ENCODE data around the gene MRPS10. TPM values are rescaled to one million over a fixed set of nuclear protein-coding genes. Genes with fewer than 3 reads are reported as not detected.
A peak's percentile ranks its signal among the peaks of the same experiment; 100 is the strongest.

The MRPS10 gene
- total and polyA plus RNA-seq, 12 donors = 22.6 to 82.1 (median 58.2) TPM

DNA sequence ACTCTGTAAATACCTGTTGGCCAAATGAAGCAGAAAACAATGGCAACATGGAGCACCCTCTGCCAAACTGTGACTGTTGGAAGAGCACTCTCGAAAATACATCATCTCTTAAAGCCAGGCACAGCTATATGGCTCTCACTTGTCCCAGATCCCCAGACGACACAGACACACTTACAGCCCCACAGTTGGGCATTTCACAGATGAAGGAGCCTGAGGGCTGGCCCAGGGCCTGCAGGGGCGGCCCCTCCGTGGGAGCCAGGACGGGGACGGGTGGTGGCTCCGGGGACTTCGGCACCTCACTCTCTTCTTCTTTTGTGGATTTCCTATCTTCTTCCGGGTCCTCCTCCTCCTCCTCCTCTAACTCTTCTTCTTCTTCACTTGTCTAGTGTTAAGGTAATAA lies 18.4 kb upstream of the MRPS10 start:
- H3K36me3 ChIP-seq = peaks cover 0 to 55% (median 0%) of the 10 kb centered on the region in 9 donors
- peaks cover 0 to 5% (median 0%) of the 10 kb centered on the region in 9 donors for H3K4me1 ChIP-seq
- no peak for ATAC-seq
- WGBS, 2 donors = 83 to 90% methylated on average over 9 of the region's 9 CpGs
- TF ChIP-seq, protein P1, sequence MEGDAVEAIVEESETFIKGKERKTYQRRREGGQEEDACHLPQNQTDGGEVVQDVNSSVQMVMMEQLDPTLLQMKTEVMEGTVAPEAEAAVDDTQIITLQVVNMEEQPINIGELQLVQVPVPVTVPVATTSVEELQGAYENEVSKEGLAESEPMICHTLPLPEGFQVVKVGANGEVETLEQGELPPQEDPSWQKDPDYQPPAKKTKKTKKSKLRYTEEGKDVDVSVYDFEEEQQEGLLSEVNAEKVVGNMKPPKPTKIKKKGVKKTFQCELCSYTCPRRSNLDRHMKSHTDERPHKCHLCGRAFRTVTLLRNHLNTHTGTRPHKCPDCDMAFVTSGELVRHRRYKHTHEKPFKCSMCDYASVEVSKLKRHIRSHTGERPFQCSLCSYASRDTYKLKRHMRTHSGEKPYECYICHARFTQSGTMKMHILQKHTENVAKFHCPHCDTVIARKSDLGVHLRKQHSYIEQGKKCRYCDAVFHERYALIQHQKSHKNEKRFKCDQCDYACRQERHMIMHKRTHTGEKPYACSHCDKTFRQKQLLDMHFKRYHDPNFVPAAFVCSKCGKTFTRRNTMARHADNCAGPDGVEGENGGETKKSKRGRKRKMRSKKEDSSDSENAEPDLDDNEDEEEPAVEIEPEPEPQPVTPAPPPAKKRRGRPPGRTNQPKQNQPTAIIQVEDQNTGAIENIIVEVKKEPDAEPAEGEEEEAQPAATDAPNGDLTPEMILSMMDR (IDR thresholded peaks at IDR 0.05) = no peak
- no peaks in the 10 kb centered on the region for H3K27me3 ChIP-seq
- intact Hi-C loops (cut with DNase I) = no loop called here
- H3K27ac ChIP-seq = no peak overlapping the region
- no peaks in the 10 kb centered on the region for H3K9me3 ChIP-seq
- H3K4me3 ChIP-seq = no peak overlapping the region
- no peak for DNase-seq

DNA sequence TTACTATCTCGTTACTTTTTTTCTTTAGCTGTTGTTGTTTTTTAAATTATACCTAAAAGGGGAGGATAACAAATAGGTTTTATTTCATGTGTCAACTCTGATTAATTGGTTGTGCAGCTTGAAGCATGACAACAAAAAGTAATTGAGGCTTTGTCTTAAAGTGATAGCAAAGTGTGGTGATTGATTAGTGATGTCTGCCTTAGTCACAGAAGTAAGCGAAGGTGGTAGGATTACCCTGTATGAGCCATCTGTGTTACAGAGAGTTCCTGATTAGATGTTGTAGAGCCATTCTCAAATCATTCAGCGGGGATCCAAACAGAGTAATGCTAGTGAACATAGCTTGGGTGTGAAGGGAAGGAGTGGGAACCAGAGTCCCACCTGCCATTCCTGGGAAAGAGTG lies 14.4 kb upstream of the MRPS10 start:
- 93 to 95% methylated on average over 3 of the region's 3 CpGs for WGBS, 2 donors
- peaks cover 0 to 56% (median 0%) of the 10 kb centered on the region in 9 donors for H3K36me3 ChIP-seq

DNA sequence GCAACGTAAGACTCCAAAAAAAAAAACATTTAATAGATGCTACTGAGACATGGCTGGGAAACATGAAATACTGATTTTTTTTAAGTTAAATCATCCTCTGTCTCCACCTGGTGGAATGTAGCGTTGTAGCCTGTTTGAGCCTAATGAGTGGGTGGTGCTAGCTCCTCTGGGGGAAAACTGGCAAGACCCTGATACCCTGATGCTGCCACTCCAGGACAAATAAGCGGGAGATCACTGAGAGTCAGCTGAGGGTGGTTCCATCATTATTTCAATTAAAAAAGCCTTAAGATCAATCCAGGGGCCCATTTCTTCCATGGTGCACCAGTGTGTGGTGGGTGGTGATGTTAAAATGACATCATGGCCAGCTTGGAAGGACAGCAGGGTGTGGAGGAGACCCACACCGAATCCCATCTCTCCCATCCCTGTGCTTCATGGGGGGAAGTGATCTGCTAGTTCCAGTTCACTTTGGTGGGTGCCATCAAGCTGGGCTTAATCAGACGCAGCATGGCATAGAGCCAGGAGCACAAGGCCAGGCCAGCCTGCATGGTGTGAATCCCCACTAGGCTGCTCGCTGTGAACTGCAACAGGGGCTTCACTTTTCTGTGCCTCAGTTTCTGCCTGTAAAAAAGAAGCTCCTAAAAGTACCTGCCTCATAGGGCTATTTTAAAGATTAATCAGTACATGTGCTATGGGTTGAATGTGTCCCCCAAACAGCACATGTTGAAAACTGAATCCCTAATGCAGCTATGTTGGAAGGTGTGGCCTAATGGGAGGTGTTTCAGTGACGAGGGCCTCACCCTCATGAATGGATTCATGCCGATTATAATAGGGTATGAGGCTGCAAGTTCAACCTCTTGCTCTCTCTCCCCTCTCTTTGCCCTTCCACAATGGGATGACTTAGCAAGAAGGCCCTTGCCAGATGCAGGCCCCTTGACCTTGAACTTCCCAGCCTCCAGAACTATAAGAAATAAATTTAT lies 13.0 kb upstream of the MRPS10 start:
- intact Hi-C loops (cut with DNase I) = no loop called here
- DNase-seq = no peak
- H3K4me3 ChIP-seq = no peak overlapping the region
- WGBS, 2 donors = 73 to 84% methylated on average over 8 of the region's 8 CpGs
- TF ChIP-seq, protein P1 (IDR thresholded peaks at IDR 0.05) = peak in 4 of 9 donors; percentile 7 to 33 (median 12)
- no peaks in the 10 kb centered on the region for H3K9me3 ChIP-seq
- peak in 2 of 8 donors; percentile 7 to 18 for ATAC-seq
- H3K27me3 ChIP-seq = no peaks in the 10 kb centered on the region
- peaks cover 0 to 10% (median 0%) of the 10 kb centered on the region in 9 donors for H3K4me1 ChIP-seq
- H3K27ac ChIP-seq = no peak overlapping the region
- peaks cover 0 to 48% (median 0%) of the 10 kb centered on the region in 9 donors for H3K36me3 ChIP-seq

More for the DNA sequence above, 14.4 kb upstream of the MRPS10 start:
- no peaks in the 10 kb centered on the region for H3K9me3 ChIP-seq
- no peak overlapping the region for H3K4me3 ChIP-seq
- DNase-seq = no peak
- intact Hi-C loops (cut with DNase I) = no loop called here
- no peak overlapping the region for H3K27ac ChIP-seq
- ATAC-seq = no peak
- H3K4me1 ChIP-seq = peaks cover 0 to 4% (median 0%) of the 10 kb centered on the region in 9 donors
- TF ChIP-seq, protein P1 (IDR thresholded peaks at IDR 0.05) = no peak
- H3K27me3 ChIP-seq = no peaks in the 10 kb centered on the region

DNA sequence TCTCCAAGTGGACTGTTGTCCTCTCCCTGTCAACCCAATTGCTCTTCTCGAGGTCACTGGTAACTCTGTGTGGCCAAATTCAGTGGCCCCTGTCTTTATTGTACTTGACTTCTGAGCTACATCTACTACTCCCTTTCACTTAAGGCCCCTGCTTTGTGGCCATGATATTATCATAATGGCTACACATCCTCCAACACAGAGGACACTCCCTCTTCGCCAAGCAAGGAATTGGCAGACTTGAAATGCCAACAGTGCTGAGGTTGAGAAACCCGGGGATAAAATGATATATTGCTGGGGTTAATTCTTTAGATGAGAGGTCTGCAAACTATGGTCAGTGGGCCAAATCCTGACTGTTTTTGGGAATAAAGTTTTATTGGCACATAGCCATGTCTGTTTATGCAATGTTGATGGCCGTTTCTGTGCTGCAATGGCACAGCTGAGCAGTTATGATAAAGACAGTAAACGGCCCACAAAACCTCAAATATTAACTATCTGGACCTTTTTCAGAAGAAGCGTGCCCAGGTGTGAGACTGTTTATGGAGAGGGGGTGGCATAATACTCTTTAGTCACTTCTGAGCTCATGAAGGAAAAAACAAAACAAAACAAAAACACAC lies 12.0 kb upstream of the MRPS10 start:
- H3K36me3 ChIP-seq = peaks cover 0 to 43% (median 0%) of the 10 kb centered on the region in 9 donors
- no peak overlapping the region for H3K4me3 ChIP-seq
- DNase-seq (no peak), ATAC-seq (no peak)
- H3K4me1 ChIP-seq = peaks cover 0 to 15% (median 0%) of the 10 kb centered on the region in 9 donors
- intact Hi-C loops (cut with DNase I) = loop anchor here in 2 of 10 donors (10.0 kb wide), 2 partner anchors 305 to 315 kb away; no protein-coding TSS in a partner anchor
- no peak overlapping the region for H3K27ac ChIP-seq
- no peaks in the 10 kb centered on the region for H3K9me3 ChIP-seq
- 74 to 81% methylated on average over 6 of the region's 6 CpGs for WGBS, 2 donors
- H3K27me3 ChIP-seq = no peaks in the 10 kb centered on the region
- TF ChIP-seq, protein P1 (IDR thresholded peaks at IDR 0.05) = no peak

Measured in heart right ventricle (tissue), 16 donors.